K562 (cell line): Measurements from ENCODE around the gene THEMIS. TPM values are rescaled to one million over a fixed set of nuclear protein-coding genes. Genes with fewer than 3 reads are reported as not detected.

Experiments used
- ATAC-seq: fragments of 200-7000 bp; cut with Tn5 transposase; 3 replicates; pipeline ENCODE4 v1.9.1; 2020; ENCODE audit warnings: moderate library complexity
- BruUV-seq: library from RNA; stranded (reverse); fragments of 400-500 nt; replicated peaks from 2 replicates; lab custom pipeline; 2021; lab: Mats Ljungman, UMichigan
- CTCF ChIA-PET: fragments of 300-600 bp; formaldehyde crosslinking; extraction: SDS; loops from one replicate; lab custom pipeline; 2021; ENCODE audit warnings: low intra/inter-chr PET ratio; lab: Yijun Ruan, JAX
- POLR2A ChIA-PET: fragments of 300-600, 350-650 bp; sonication (Branson Sonifier 250); formaldehyde crosslinking; extraction: SDS; loops from one replicate; lab custom pipeline; 2021; ENCODE audit warnings: antibody characterized with exemption, inconsistent platforms; lab: Yijun Ruan, JAX
- DNase-seq, 4 experiments: peaks; one replicate each; pipeline versions ENCODE4 v3.0.0 to v3.0.0-alpha.2; 2011 to 2018; ENCODE audit warnings: low spot score in 3 of 4, mixed read lengths in 3 of 4; ENCODE audit errors: extremely low read depth in 1 of 4
- FAIRE-seq: peaks from 2 replicates; lab custom pipeline; 2011; peaks lifted over from hg19 to GRCh38; lab: Jason Lieb, UNC
- H2AFZ ChIP-seq: 2 replicates; pipeline ENCODE4 v1.6.0; 2011; ENCODE audit warnings: low read depth, low read length, control low read depth, inconsistent platforms
- H3K27ac ChIP-seq: fragments of 200-600 bp; 3 replicates; pipeline ENCODE4 v1.8.0; 2011; ENCODE audit warnings: low read depth, mild to moderate bottlenecking, control low read depth, inconsistent platforms, low read length, moderate library complexity, mixed read lengths; ENCODE audit errors: extremely low read depth
- H3K27me3 ChIP-seq, 2 experiments: fragments of 300-600 bp in 1 of 2; 2 replicates in 1 of 2; 3 replicates in 1 of 2; pipeline versions ENCODE4 v1.6.0 to v1.8.0; 2011; ENCODE audit warnings: inconsistent platforms in 2 of 2, low read length in 2 of 2, mild to moderate bottlenecking in 1 of 2, mixed read lengths in 1 of 2, moderate library complexity in 1 of 2; ENCODE audit not compliant: control insufficient read depth in 2 of 2, insufficient read depth in 2 of 2
- H3K36me3 ChIP-seq: fragments of 300-600 bp; 3 replicates; pipeline ENCODE4 v1.8.0; 2011; ENCODE audit warnings: mild to moderate bottlenecking, low read length, inconsistent platforms; ENCODE audit not compliant: control insufficient read depth, insufficient read depth
- H3K4me1 ChIP-seq, 2 experiments: fragments of 200-600 bp in 1 of 2; replicated peaks in 1 of 2; 2 replicates in 1 of 2; 3 replicates in 1 of 2; pipeline versions ENCODE4 v1.5.1 to v1.8.0; 2011; ENCODE audit warnings: inconsistent platforms in 2 of 2, low read length in 2 of 2, mild to moderate bottlenecking in 1 of 2, mixed read lengths in 1 of 2, moderate library complexity in 1 of 2; ENCODE audit not compliant: control insufficient read depth in 2 of 2, insufficient read depth in 2 of 2
- H3K4me2 ChIP-seq: 2 replicates; pipeline ENCODE4 v1.6.1; 2011; ENCODE audit warnings: low read length, control low read depth, inconsistent platforms, mixed read lengths; ENCODE audit not compliant: insufficient read depth
- H3K4me3 ChIP-seq: fragments of 200-600 bp; sonication (generic), shearing (Covaris generic); 2 replicates; pipeline ENCODE4 v1.5.1; 2016; ENCODE audit warnings: control low read depth, inconsistent platforms
- H3K79me2 ChIP-seq: fragments of 200-600 bp; 3 replicates; pipeline ENCODE4 v1.8.0; 2011; ENCODE audit warnings: low read length, inconsistent platforms; ENCODE audit not compliant: control insufficient read depth, insufficient read depth
- H3K9ac ChIP-seq, 2 experiments: 2 replicates each; pipeline versions ENCODE4 v1.6.0 to v1.6.1; 2011; ENCODE audit warnings: low read depth in 2 of 2, low read length in 2 of 2, control low read depth in 1 of 2, inconsistent platforms in 1 of 2, mild to moderate bottlenecking in 1 of 2, mixed read lengths in 1 of 2; ENCODE audit not compliant: insufficient read depth in 1 of 2
- H3K9me1 ChIP-seq: one replicate; pipeline ENCODE4 v1.6.0; 2011; ENCODE audit warnings: inconsistent platforms, mild to moderate bottlenecking, low read length, moderate library complexity; ENCODE audit not compliant: control insufficient read depth, insufficient read depth
- H3K9me3 ChIP-seq: replicated peaks from 2 replicates; pipeline ENCODE4 v1.5.1; 2011; ENCODE audit warnings: low read depth, low read length, inconsistent platforms; ENCODE audit not compliant: control insufficient read depth, insufficient read depth
- H4K20me1 ChIP-seq: replicated peaks from 2 replicates; pipeline ENCODE4 v1.6.1; 2011; ENCODE audit warnings: low read length, inconsistent platforms, mixed read lengths; ENCODE audit not compliant: control insufficient read depth, insufficient read depth
- ELK1 ChIP-seq: sonication (generic); formaldehyde crosslinking; IDR thresholded peaks from 2 replicates; pipeline ENCODE4 v1.8.1; 2022; ENCODE audit warnings: missing genetic modification reagents
- EZH2 ChIP-seq: IDR thresholded peaks from 2 replicates; pipeline ENCODE4 v1.6.1; 2012; ENCODE audit warnings: low read depth, mild to moderate bottlenecking, inconsistent platforms, low read length, borderline replicate concordance
- HOMEZ ChIP-seq: fragments of 250-450 bp; sonication (Bioruptor Pico); IDR thresholded peaks from 2 replicates; pipeline ENCODE4 v1.4.0; 2020; ENCODE audit warnings: mild to moderate bottlenecking, moderate library complexity
- MAFG ChIP-seq: fragments of 450-650 bp; conservative IDR thresholded peaks from 2 replicates; pipeline ENCODE4 v1.6.1; 2016; ENCODE audit warnings: missing genetic modification characterization, missing compliant biosample characterization
- MYBL2 ChIP-seq, 2 experiments: fragments of 450-650 bp in 1 of 2; sonication (generic) in 1 of 2; formaldehyde crosslinking in 1 of 2; IDR thresholded peaks; 2 replicates each; pipeline versions ENCODE4 v1.6.1 to v1.8.1; 2017 to 2022; ENCODE audit warnings: borderline replicate concordance in 1 of 2, inconsistent platforms in 1 of 2, low read depth in 1 of 2, mild to moderate bottlenecking in 1 of 2, missing genetic modification reagents in 1 of 2, moderate library complexity in 1 of 2
- NUFIP1 ChIP-seq: fragments of 450-650 bp; IDR thresholded peaks from 2 replicates; pipeline ENCODE4 v1.6.1; 2018; ENCODE audit not compliant: partially characterized antibody
- USF1 ChIP-seq: sonication (generic); formaldehyde crosslinking; IDR thresholded peaks from 2 replicates; pipeline ENCODE4 v1.9.0; 2022; ENCODE audit warnings: mild to moderate bottlenecking, missing genetic modification reagents
- WGBS: fragments of 100-300 bp; shearing (Covaris generic); methylation state at CpG from one replicate; pipeline ENCODE4 v1.1.6; 2016; ENCODE audit warnings: low coverage, mixed read lengths; ENCODE audit not compliant: insufficient coverage; ENCODE audit errors: missing lambda C conversion rate; 5-methylcytosine and 5-hydroxymethylcytosine counted together
- in situ Hi-C: fragments of 300-500 bp; cut with MboI; formaldehyde crosslinking; loops from 4 replicates; pipeline ENCODE4 v1.15.0; 2018; ENCODE audit warnings: inconsistent platforms, mixed read lengths
- intact Hi-C: fragments of 100-400 bp; cut with micrococcal nuclease; formaldehyde crosslinking; loops from 2 replicates; pipeline ENCODE4 v1.14.2; 2022
- polyA plus RNA-seq, 8 experiments: library from polyadenylated mRNA; depleted of rRNA in 4 of 8; stranded (reverse) in 5 of 8; unstranded in 3 of 8; fragments of >200 nt; fragmentation: Nextera tagmentation in 2 of 8; fragmentation: Illumina TruSeq in 1 of 8; extraction: Ambion mirVana in 2 of 8; extraction: Trizol in 1 of 8; gene quantifications; 2 replicates each; pipeline versions ENCODE4 v1.2.1 to v1.2.3, GENCODE V29; 2011 to 2014; ENCODE audit warnings: inconsistent platforms in 1 of 8, missing spikeins in 1 of 8
- total RNA-seq, 7 experiments: library from RNA; depleted of rRNA in 6 of 7; stranded (reverse); fragments of >200 nt in 6 of 7; fragmentation: Illumina TruSeq in 2 of 7; extraction: Trizol in 2 of 7; gene quantifications; 2 replicates each; pipeline versions ENCODE4 v1.2.1 to v1.2.3, GENCODE V29; 2011 to 2021; ENCODE audit warnings: low replicate concordance in 1 of 7
- TF ChIP-seq, protein P1 (sequence below), 2 experiments: fragments of 450-650 bp; formaldehyde crosslinking in 1 of 2; IDR thresholded peaks; 2 replicates each; pipeline versions ENCODE4 v1.4.0 to v1.6.1; 2014 to 2020; ENCODE audit warnings: mild to moderate bottlenecking in 2 of 2, borderline replicate concordance in 1 of 2, low read depth in 1 of 2

Gene THEMIS
- total and polyA plus RNA-seq, 9 of the 15 experiments (the other 6 are each of a cell fraction or from before 2014, with no cell fraction given) = 0.09 TPM; not detected in 8

DNA sequence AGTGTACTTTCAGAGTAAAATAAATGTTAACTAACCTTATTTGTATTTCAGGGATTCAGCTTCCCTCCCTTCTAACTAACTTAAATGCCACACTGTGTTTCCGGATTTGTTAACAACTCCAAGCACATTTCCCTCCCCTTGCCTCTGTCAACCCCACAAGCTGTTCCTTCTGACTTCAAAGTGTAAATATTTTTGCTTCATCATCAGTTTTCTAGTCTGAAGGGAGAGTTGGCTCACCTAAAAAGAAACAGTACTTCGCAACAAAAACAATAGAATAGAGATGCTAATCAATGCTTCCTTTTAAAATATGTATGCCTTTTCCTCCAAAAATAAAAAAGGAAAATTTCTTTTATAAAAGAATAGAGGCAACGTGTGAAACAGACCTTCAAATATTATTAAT, 132.6 kb downstream of the THEMIS start (continued):
- TF ChIP-seq ELK1 (CRISPR knock-in tag) = no peak
- no peak for TF ChIP-seq EZH2
- TF ChIP-seq MAFG = 0 out of 2 replicates have a peak, but pooled peaks have one; percentile 19
- TF ChIP-seq USF1 (CRISPR knock-in tag) = no peak
- TF ChIP-seq MYBL2 (IDR thresholded peaks at IDR 0.05; ENCODE audit: low read depth) = no peak
- TF ChIP-seq MYBL2 (CRISPR knock-in tag; IDR thresholded peaks at IDR 0.05; ENCODE audit: borderline replicate concordance) = no peak

DNA sequence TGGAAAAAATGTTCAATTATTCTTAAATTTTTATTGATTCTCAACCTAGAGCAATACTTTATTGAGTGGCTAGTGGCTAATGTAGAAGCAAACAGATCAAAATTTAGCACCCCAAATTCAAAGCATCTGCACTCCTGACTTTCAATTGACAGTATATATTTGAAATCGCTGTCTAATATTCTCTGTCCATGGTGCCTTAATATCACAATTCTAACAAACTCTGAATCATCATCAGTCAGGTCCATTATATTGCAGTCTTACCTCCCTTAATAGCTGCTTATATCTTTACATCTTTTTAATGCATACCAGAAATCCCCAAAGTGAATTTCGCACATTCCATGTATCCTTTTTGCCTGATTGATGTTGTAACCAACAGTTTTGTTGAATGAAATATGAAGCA, 134.9 kb downstream of the THEMIS start:
- Histone ChIP-seq H3K9ac (no peak overlapping the region), H3K4me2 (no peak overlapping the region), H4K20me1 (no peaks in the 10 kb centered on the region), H3K4me1 (no peaks in the 10 kb centered on the region), H3K79me2 (no peaks in the 10 kb centered on the region), H3K27ac (no peak overlapping the region), H2AFZ (no peak overlapping the region), H3K27me3 (no peaks in the 10 kb centered on the region), H3K9me1 (no peaks in the 10 kb centered on the region), H3K36me3 (no peaks in the 10 kb centered on the region), H3K4me3 (no peak overlapping the region), H3K9me3 (no peaks in the 10 kb centered on the region; the same call in 1 of the 2 replicates)
- intact Hi-C loops (no loop called here), in situ Hi-C loops (no loop called here)
- POLR2A ChIA-PET = no interaction called here
- no peak for ATAC-seq
- 0% methylated on average over 2 of the region's 2 CpGs for WGBS
- no peak for DNase-seq
- BruUV-seq = no TSS peak
- FAIRE-seq = no peak
- CTCF ChIA-PET = no interaction called here
- TF ChIP-seq NUFIP1 (no peak), HOMEZ (CRISPR knock-in tag) (no peak)
- TF ChIP-seq, protein P1, sequence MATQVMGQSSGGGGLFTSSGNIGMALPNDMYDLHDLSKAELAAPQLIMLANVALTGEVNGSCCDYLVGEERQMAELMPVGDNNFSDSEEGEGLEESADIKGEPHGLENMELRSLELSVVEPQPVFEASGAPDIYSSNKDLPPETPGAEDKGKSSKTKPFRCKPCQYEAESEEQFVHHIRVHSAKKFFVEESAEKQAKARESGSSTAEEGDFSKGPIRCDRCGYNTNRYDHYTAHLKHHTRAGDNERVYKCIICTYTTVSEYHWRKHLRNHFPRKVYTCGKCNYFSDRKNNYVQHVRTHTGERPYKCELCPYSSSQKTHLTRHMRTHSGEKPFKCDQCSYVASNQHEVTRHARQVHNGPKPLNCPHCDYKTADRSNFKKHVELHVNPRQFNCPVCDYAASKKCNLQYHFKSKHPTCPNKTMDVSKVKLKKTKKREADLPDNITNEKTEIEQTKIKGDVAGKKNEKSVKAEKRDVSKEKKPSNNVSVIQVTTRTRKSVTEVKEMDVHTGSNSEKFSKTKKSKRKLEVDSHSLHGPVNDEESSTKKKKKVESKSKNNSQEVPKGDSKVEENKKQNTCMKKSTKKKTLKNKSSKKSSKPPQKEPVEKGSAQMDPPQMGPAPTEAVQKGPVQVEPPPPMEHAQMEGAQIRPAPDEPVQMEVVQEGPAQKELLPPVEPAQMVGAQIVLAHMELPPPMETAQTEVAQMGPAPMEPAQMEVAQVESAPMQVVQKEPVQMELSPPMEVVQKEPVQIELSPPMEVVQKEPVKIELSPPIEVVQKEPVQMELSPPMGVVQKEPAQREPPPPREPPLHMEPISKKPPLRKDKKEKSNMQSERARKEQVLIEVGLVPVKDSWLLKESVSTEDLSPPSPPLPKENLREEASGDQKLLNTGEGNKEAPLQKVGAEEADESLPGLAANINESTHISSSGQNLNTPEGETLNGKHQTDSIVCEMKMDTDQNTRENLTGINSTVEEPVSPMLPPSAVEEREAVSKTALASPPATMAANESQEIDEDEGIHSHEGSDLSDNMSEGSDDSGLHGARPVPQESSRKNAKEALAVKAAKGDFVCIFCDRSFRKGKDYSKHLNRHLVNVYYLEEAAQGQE (IDR thresholded peaks at IDR 0.05; ENCODE audit: borderline replicate concordance) = no peak
- TF ChIP-seq, protein P1 (CRISPR knock-in tag; IDR thresholded peaks at IDR 0.05; ENCODE audit: low read depth) = no peak
